Fibroblast of peridontal ligament (primary cell): ENCODE measurements around the gene MOV10L1.
"Not testable (repeated sequence)": the region's sequence is repeated elsewhere in the genome, so short reads cannot be mapped to it uniquely, and the experiment has no call there.

Experiments
- DNase-seq: peaks from one replicate; pipeline ENCODE4 v3.0.0-alpha.2; 2010; ENCODE audit errors: extremely low read depth

Gene MOV10L1

GRCh38 chr22:50157709-50158375, 68.0 kb downstream of the MOV10L1 start:
- DNase-seq, result no peak

- no peak for DNase-seq
Observed at GRCh38 chr22:50160947-50161346, 71.1 kb downstream of the MOV10L1 start.

GRCh38 chr22:50161508-50162390, 71.9 kb downstream of the MOV10L1 start:
- no peak for DNase-seq

- no peak for DNase-seq
Observed at GRCh38 chr22:50162391-50162956, 72.7 kb downstream of the MOV10L1 start.

GRCh38 chr22:50165436-50166123, 75.8 kb downstream of the MOV10L1 start:
- no peak for DNase-seq

GRCh38 chr22:50167689-50168489, 78.1 kb downstream of the MOV10L1 start:
- no peak for DNase-seq

- not testable (repeated sequence) for DNase-seq
Observed at GRCh38 chr22:50168490-50169180, 78.8 kb downstream of the MOV10L1 start.

GRCh38 chr22:50169181-50169759, 79.5 kb downstream of the MOV10L1 start:
- DNase-seq, result no peak

DNA sequence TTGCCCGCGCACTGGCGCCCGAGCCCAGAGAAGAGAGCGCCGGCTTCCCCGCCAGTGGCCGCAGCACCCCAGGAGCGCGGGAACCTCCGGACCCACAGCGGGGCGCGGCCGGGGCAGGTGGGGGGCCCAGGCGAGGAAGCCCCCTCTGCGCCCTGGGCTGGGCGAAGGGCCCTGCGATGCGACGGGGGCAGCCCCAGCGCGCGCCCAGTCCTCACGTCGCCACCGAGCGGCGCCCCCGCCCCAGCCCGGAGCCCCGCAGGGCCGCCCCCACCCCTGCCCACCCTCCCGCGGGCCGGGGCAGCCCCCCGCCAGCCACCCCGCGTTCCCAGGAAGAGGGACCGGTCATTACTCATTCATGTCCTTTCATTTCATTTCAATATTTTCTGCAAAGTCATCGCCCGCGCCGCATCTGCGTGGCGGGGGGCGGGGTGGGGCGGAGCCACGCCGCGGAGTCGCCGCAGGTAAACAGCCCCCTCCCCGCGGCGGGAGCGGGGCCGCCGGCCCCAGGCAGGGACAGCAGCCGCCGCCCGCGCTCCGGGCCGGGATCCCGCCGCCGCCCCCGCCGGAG, 80.1 kb downstream of the MOV10L1 start:
- no peak for DNase-seq

- DNase-seq, result no peak
Observed at GRCh38 chr22:50170453-50171318, 80.9 kb downstream of the MOV10L1 start, which contains the start of gene PANX2. PANX2 (plus strand) TSS chr22:50170731; CDS start chr22:50170731, 0 bp downstream.

- DNase-seq, result no peak
Observed at GRCh38 chr22:50171319-50171964, 81.6 kb downstream of the MOV10L1 start.

DNA sequence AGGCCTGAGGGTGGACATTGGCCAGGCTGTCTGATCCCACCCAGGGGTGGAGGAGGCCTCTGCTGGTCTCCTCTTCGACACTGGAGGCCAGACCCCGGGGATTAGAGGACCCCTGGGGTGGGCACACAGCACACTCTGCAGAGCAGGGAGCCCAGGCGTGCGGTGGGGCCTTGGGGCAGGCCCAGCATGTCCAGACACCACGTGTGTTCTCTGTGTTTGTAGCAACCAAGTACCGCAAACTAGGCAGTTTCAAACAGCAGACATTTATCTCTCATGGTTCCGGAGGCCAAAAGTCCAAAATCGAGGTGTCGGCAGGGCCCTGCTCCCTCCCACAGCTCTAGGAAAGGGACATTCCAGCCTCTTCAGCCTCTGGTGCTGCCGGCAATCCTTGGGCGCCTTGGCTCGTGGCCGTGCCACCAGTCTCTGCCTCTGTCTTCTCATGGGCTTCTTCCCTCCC, 82.2 kb downstream of the MOV10L1 start:
- DNase-seq, result no peak

- no peak for DNase-seq
Observed at GRCh38 chr22:50173311-50173982, 83.6 kb downstream of the MOV10L1 start.

GRCh38 chr22:50173983-50174355, 84.2 kb downstream of the MOV10L1 start:
- no peak for DNase-seq

DNA sequence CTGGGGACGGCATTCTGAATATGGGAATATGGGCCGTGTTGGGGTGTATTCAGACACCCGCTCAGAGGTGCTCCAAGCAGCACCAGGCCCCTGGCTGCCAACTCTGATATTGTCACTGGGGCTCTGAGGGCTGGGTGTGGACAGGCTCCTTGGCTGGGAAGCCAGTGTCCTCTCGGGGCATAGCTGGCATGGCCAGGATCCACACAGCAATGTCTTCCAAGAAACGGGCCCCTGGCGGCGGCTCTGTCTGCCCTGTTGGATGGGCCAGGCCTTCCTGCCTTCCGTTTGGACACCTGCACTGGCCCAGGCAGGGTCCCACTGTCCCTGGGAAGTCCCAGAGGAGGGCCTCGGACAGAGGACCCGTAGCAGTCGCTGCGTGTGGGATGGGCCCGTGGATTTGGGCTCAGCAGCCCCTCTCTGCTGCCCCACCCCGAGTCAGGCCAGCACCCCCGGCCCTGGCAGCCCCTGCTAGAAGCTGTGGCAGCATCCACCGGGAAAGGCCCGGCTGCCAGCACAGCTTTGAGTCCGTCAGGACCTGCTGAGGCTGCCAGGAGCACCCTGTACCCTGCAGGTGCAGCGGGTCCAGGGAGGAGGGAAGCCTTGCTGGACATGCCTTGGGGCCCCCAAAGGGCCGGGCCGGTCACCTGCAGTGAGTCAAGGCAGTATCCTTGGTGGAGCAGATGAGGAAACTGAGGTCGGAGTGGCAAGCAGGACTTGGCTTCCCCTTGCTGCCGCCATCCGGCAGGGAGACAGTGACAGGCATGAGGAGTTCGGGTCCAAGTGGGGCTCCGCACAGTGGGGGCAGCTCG, 84.8 kb downstream of the MOV10L1 start:
- no peak for DNase-seq

DNA sequence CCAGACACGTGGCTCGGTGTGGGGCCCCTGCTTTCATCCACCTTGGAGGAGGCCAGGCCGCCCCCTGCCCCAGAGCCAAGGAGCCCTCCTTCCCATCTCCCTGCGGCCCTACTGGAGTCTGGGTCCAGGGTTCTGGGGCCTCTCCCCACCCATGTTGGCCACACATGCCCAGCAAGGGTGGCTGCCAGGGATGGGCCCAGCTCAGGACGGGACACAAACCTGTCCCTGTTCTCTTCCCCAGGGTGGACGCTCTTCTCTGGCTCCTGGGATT, 85.3 kb downstream of the MOV10L1 start:
- DNase-seq, result no peak
